A673 (cell line): Measurements from ENCODE around the gene GATA6. TPM values are rescaled to one million over a fixed set of nuclear protein-coding genes. Genes with fewer than 3 reads are reported as not detected.

ENCODE experiments used
- BruUV-seq: library from RNA; stranded (reverse); fragments of 400-500 nt; replicated peaks from 2 replicates; lab custom pipeline; 2021; lab: Mats Ljungman, UMichigan
- CTCF ChIA-PET: fragments of 300-600 bp; sonication (Branson Sonifier 250); formaldehyde crosslinking; loops from one replicate; lab custom pipeline; 2022; ENCODE audit warnings: antibody characterized with exemption; lab: Charles Lee
- POLR2A ChIA-PET: fragments of 300-600 bp; sonication (Branson Sonifier 250); formaldehyde crosslinking; loops from one replicate; lab custom pipeline; 2022; ENCODE audit warnings: antibody characterized with exemption; ENCODE audit not compliant: low non-redundant PET; lab: Charles Lee
- DNase-seq: peaks from one replicate; pipeline ENCODE4 v3.0.0-alpha.2; 2015; ENCODE audit warnings: low spot score
- H3K27ac ChIP-seq: fragments of 200-600 bp; sonication (generic); 2 replicates; pipeline ENCODE4 v1.5.1; 2016; ENCODE audit warnings: mixed run types, low read depth, mild to moderate bottlenecking, mixed read lengths, antibody characterized with exemption, low read length; ENCODE audit not compliant: poor library complexity, severe bottlenecking
- H3K27me3 ChIP-seq: fragments of 200-600 bp; sonication (generic); replicated peaks from 2 replicates; pipeline ENCODE4 v1.6.1; 2017; ENCODE audit warnings: mixed run types, low read depth, mild to moderate bottlenecking, mixed read lengths, antibody characterized with exemption, low read length; ENCODE audit not compliant: insufficient read depth, poor library complexity
- H3K36me3 ChIP-seq: fragments of 200-600 bp; sonication (generic); 2 replicates; pipeline ENCODE4 v1.6.1; 2016; ENCODE audit warnings: mixed run types, mild to moderate bottlenecking, mixed read lengths, antibody characterized with exemption, low read length; ENCODE audit not compliant: insufficient read depth, poor library complexity, severe bottlenecking
- H3K4me1 ChIP-seq: fragments of 200-600 bp; sonication (generic); 2 replicates; pipeline ENCODE4 v1.6.1; 2017; ENCODE audit warnings: mixed run types, mild to moderate bottlenecking, mixed read lengths, antibody characterized with exemption, low read length; ENCODE audit not compliant: insufficient read depth, poor library complexity, severe bottlenecking
- H3K4me3 ChIP-seq: fragments of 200-600 bp; sonication (generic); 2 replicates; pipeline ENCODE4 v1.5.1; 2016; ENCODE audit warnings: low read depth, mixed run types, mild to moderate bottlenecking, mixed read lengths, low read length; ENCODE audit not compliant: poor library complexity, severe bottlenecking
- H3K9me3 ChIP-seq: fragments of 200-600 bp; sonication (generic); 2 replicates; pipeline ENCODE4 v1.6.1; 2016; ENCODE audit warnings: mixed run types, low read depth, mild to moderate bottlenecking, mixed read lengths, antibody characterized with exemption, low read length; ENCODE audit not compliant: poor library complexity, severe bottlenecking
- EZH2 ChIP-seq: fragments of 200-600 bp; sonication (generic); IDR thresholded peaks from 2 replicates; pipeline ENCODE4 v1.6.1; 2017; ENCODE audit warnings: borderline replicate concordance, low read depth, mild to moderate bottlenecking, mixed read lengths, antibody characterized with exemption, low read length; ENCODE audit not compliant: poor library complexity, severe bottlenecking
- intact Hi-C: fragments of 100-400 bp; cut with micrococcal nuclease; formaldehyde crosslinking; loops from one replicate; pipeline ENCODE4 v1.10.0; 2022; ENCODE audit not compliant: unreplicated experiment
- total RNA-seq: library from RNA; stranded (reverse); gene quantifications from 2 replicates; pipeline ENCODE4 v1.2.3, GENCODE V29; 2021
- TF ChIP-seq, protein P1 (sequence below): fragments of 300-800, 200-600 bp; sonication (generic); conservative IDR thresholded peaks from 2 replicates; pipeline ENCODE4 v1.5.1; 2017; ENCODE audit warnings: low read depth, mild to moderate bottlenecking, antibody characterized with exemption, low read length, moderate library complexity, mixed read lengths

Gene GATA6
- total RNA-seq, 1 experiment from 2014 or later, result 0.21 TPM

DNA sequence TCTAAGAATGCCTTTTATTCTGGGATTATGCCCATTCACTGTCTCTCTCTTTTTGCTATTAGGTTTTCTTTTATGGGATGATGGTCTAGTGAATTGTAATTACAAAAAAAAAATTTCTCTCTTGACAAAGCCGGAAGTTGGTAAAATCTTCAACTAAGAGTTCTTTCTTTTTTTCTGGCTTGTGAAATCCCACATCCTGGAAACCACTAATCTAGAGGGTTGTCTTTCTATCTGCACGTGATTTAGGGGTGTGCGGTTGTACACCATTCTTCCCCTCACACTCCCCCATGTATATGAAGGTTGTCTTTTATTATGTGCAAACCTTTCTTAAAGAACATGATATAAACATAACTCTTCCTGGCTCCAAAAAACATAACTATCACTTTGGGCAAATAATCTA, 52.0 kb downstream of the GATA6 start:
- CTCF ChIA-PET, result no interaction called here
- no peaks in the 10 kb centered on the region for H3K4me1 ChIP-seq
- peaks cover 11% of the 10 kb centered on the region for H3K27me3 ChIP-seq
- no peaks in the 10 kb centered on the region for H3K9me3 ChIP-seq
- intact Hi-C loops, result no loop called here
- POLR2A ChIA-PET, result no interaction called here
- H3K4me3 ChIP-seq, result no peak overlapping the region
- no peak for DNase-seq
- no TSS peak for BruUV-seq
- no peak overlapping the region for H3K27ac ChIP-seq
- TF ChIP-seq EZH2, result no peak
- TF ChIP-seq, protein P1, sequence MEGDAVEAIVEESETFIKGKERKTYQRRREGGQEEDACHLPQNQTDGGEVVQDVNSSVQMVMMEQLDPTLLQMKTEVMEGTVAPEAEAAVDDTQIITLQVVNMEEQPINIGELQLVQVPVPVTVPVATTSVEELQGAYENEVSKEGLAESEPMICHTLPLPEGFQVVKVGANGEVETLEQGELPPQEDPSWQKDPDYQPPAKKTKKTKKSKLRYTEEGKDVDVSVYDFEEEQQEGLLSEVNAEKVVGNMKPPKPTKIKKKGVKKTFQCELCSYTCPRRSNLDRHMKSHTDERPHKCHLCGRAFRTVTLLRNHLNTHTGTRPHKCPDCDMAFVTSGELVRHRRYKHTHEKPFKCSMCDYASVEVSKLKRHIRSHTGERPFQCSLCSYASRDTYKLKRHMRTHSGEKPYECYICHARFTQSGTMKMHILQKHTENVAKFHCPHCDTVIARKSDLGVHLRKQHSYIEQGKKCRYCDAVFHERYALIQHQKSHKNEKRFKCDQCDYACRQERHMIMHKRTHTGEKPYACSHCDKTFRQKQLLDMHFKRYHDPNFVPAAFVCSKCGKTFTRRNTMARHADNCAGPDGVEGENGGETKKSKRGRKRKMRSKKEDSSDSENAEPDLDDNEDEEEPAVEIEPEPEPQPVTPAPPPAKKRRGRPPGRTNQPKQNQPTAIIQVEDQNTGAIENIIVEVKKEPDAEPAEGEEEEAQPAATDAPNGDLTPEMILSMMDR, result no peak
- no peaks in the 10 kb centered on the region for H3K36me3 ChIP-seq

DNA sequence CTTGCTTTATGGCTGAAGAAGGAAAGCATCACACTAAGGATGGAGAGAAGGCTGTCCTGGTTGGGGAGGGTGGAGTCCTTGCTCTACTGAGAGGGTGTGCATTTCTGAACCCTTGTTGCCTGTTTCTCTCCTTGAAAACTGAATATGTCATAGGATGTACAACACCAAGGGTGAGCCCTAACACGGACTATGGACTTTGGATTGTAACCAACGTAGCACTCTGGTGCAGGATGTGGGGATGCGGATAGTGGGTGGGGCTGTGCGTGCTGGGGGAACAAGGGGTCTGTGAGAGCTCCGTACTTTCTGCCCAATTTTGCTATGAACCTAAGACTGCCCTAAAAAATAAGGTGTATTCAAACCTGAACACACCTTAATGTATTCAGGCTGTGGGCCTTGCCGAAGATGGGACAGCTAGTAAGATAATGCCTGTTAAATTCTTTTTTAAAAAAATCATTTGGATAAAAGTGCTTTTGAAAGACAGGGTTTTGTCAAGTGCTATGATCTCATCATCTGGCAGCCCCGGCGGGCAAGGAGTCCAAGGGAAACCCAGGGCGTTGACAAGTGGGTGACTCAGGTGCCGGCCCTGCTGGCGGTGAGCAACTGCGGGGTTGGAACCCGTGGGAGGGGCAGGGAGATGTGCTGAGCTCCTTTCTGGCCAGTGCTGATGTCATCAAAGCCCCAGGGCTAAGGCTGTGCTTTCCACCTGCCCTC, 54.0 kb downstream of the GATA6 start:
- Histone ChIP-seq H3K27ac (no peak overlapping the region), H3K9me3 (no peaks in the 10 kb centered on the region), H3K27me3 (peaks cover 11% of the 10 kb centered on the region), H3K4me1 (no peaks in the 10 kb centered on the region), H3K4me3 (no peak overlapping the region), H3K36me3 (no peaks in the 10 kb centered on the region)
- CTCF ChIA-PET, result no interaction called here
- POLR2A ChIA-PET, result no interaction called here
- no TSS peak for BruUV-seq
- no peak for TF ChIP-seq EZH2
- TF ChIP-seq, protein P1, result no peak
- no peak for DNase-seq
- intact Hi-C loops, result no loop called here

DNA sequence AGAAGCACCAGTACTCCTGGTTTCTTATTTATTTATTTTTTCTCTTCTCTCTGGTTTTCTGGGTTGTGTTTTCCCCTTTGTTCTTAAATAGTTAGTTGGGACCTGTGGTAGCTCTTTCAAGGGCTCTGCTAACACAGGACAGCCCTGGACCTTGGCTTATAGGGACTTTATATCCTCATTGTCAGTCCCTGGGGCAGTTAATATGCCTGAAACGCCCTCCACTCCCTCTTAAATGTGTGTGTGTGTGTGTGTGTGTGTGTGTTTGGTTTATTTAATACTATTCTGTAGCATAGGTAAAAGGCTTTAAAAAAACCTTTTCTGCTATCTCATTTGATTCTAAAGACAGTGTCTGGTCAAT, 54.6 kb downstream of the GATA6 start:
- ChIA-PET CTCF (no interaction called here), POLR2A (no interaction called here)
- BruUV-seq, result no TSS peak
- no peaks in the 10 kb centered on the region for H3K36me3 ChIP-seq
- no peak overlapping the region for H3K27ac ChIP-seq
- H3K4me3 ChIP-seq, result no peak overlapping the region
- H3K9me3 ChIP-seq, result no peaks in the 10 kb centered on the region
- H3K4me1 ChIP-seq, result no peaks in the 10 kb centered on the region
- TF ChIP-seq, protein P1, result no peak
- TF ChIP-seq EZH2, result no peak
- peaks cover 11% of the 10 kb centered on the region for H3K27me3 ChIP-seq
- intact Hi-C loops, result loop anchor here (2.0 kb wide), 1 partner anchor 19 kb away; no protein-coding TSS in a partner anchor
- no peak for DNase-seq
